ENCODE results near the gene MADD.

The MADD gene

DNA sequence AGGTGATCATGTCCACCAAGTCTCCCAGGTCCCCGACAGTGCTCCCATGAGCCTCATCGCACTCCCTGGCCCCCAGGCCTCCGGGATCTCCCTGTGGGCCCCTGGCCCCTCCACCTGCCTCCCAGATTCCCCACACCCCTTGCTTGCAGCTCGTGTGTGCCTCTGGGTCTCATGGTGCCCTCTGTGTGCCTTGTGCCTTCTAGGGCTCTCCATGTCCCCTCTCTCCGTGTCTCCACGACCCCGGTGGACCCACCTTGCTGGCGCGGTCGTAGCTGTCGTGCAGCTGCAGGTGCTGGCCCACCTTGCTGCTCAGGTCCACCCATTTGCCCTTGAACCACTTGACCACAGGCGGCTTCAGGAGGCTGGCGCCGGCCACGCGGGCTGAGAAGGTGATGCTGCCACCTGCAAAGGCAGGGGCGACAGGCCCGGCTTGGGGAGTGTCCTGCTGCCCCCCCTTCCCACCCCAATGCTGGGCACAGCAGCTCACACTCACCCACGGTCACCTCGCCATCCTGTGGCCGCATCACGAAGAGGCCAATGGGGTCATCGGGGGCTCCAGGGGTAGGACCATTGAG lies 79.7 kb downstream of the MADD start:
- DNase-seq (ENCODE audit: low read depth, low spot score): no peak
- no peak overlapping the region for H3K4me3 ChIP-seq (ENCODE audit: low read length)

DNA sequence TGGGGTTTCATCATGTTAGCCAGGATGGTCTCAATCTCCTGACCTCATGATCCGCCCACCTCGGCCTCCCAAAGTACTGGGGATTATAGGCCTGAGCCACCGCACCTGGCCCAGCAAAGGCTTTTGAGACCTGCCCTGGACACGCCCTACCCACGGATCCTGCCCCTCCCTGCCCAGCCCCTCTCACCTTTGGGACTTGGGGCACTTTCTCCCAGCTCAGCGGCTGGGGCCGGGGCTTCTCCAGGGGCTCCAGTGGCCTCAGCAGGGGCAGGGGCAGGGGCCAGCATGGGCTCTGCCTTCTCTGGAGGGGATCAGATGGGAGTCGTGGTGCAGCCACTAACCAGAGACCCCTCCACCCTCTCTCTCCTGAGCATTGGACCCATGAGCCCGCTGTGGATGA lies 80.4 kb downstream of the MADD start:
- DNase-seq (ENCODE audit: low read depth, low spot score): no peak
- H3K4me3 ChIP-seq (ENCODE audit: low read length): no peak overlapping the region

DNA sequence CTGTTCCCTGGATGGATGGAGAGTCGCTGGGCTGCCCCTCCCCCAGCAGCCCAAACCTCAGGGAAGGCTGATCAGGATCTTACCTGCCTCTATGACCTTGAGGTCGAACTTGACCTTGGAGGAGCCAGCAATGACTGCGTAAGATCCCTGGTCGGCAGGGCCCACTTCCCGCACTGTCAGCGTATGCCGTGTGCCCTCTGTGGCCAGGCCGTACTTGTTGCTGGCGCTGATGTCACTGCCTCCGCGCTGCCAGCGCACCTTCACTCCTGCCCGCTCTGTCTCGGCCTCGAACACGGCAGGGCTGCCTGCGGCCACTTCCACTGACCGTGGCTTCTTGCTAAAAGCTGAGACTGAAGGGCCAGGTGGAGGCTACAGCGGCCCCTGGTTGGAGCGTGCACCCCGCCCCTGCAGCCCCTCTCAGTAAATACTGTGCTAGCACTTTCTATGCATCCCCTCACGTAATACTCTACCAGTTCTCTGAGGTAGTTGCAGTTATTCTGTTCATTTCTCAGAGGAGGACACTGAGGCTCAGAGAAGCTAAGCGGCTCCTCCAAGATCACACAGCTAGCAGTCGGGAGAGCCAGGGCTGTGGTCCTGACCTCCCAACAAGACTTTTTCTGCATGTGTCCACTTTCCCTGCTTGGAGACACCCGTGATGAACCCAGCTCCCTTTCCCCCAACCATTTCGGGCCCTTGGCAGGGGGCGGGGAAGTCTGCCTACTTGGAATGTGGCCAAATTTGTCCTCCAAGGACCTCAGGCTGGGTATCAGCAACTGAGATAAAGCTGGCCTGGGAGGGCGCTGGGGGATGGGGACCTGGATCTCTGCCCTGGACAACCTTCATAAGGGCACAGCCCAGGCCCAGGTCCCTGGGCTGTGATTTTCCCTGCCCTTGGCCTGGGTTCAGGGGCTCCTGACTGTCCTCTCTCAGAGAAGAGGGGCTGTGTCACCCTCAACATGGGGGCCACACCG lies 81.5 kb downstream of the MADD start:
- no peak for DNase-seq (ENCODE audit: low read depth, low spot score)

DNA sequence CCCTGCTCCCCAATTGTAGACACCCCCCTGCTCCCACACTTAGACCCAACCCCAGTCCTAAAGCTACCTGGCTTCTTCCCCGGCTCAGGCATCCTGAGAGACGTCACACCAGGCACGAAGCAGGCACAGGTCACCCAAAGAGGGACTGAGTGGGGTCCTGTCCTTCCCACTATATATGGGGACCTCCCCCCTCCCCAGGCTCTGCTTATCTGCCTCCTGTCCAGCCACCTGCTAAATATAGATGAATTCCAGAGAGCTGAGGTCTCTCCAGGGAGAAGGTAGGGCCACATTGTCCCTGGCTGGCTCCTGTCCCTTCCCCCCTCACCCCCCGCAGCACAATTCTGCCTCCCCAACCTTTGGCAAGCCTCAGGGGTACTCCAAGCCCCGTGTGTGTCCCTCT lies 82.6 kb downstream of the MADD start, which contains the start of gene MYBPC3:
TSS of gene MYBPC3 (minus strand) at position 147 of the 400 bp plus-strand sequence. CDS start at position 92, 55 bp downstream.
- DNase-seq (ENCODE audit: low read depth, low spot score): no peak
- no peak within 1 kb of the TSS for H3K4me3 ChIP-seq (ENCODE audit: low read length)

More for the DNA sequence above, 81.5 kb downstream of the MADD start:
- no peak overlapping the region for H3K4me3 ChIP-seq (ENCODE audit: low read length)

DNA sequence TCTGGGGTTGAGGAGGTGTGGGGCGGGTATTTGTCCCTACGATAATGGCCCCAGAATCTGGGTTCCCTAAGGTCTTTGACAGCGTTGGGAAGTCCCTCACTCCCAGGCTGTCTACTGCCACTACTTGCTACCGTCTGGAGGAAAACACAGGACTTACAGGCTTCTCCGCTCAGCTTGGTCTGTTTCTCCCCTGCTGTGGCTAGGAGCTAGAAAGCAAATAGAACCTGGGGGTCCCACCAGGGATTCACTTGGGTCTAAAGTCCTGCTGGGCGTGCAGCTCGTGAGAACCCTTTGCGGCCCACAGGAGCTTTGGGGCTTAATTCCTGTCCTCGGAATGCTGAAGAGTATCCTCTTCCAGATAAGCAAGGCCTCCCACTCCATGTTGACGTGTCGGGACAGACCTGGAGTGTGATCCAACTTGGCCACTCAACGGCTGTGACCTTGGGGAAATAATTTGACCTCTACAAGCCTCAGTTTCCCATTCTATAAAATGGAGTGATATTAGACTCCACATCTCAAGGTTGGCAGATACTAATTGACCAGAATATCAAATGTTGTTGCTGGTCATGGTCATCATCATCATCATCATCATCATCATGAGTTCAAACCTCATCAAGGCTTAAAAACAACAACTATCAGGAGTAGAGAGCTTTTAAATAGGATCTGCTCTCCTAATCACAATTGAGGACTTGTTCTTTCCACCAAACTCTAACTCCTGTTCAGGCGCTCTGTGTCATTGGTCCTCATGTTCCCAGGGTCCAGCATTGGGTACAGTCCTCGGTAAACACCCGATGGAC lies 84.2 kb downstream of the MADD start:
- DNase-seq (ENCODE audit: low read depth, low spot score): no peak
- H3K4me3 ChIP-seq (ENCODE audit: low read length): no peak overlapping the region

DNA sequence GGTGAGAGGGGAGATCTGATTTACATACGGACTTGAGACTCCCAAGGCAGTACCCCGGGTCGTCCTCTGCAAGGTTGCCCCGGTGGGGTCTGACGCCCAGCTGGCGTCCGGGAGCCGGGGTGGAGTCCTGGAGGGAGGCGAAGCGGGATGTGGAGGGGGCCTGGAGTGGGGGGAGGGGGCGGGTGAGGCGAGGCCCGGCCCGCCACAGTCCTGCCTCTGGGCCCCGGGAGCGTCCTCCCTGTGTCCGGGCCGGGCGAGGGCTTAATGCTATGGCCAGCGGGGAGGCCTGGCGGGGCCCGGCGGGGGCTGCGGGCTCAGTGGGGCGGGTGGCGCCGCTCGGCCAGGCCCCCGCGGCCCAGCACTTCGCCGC lies 85.0 kb downstream of the MADD start:
- DNase-seq (ENCODE audit: low read depth, low spot score): no peak
- no peak overlapping the region for H3K4me3 ChIP-seq (ENCODE audit: low read length)

DNA sequence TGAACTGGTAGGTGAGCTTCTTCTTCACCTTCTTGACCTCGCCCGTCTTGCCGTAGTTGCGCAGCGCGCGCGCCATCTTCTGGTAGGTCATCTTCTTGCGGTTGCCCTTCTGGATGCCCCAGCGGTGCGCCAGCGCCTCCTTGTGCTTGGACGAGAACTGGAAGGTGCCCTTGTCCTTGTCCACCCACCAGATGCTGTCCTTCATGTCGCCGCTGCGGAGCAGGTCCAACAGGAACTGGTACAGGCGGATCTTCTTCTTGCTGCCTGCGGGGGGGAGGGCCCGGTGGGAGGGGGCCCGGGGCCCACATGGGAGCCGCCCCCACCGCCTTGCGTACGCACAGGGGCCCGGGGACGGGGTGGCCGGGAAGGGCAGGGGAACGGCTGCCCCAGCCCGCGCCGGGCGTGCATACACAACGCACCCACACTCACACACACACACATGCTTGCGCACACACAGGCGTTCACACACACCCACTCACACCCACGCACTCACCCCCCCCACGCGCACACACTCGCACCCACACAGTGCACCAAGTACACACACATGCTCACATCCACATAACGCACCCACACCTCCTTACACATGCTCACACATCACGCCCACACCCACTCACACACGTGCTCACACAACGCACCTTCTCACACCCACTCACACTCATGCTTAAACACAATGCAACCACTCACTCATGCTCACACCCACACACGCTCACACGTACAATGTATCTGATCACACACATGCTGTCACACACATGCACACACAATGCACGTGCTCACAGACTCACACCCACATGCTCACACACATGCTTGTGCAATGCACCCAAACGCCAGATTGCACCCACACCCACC lies 85.6 kb downstream of the MADD start:
- DNase-seq (ENCODE audit: low read depth, low spot score): peak; percentile 57
- no peak overlapping the region for H3K4me3 ChIP-seq (ENCODE audit: low read length)

DNA sequence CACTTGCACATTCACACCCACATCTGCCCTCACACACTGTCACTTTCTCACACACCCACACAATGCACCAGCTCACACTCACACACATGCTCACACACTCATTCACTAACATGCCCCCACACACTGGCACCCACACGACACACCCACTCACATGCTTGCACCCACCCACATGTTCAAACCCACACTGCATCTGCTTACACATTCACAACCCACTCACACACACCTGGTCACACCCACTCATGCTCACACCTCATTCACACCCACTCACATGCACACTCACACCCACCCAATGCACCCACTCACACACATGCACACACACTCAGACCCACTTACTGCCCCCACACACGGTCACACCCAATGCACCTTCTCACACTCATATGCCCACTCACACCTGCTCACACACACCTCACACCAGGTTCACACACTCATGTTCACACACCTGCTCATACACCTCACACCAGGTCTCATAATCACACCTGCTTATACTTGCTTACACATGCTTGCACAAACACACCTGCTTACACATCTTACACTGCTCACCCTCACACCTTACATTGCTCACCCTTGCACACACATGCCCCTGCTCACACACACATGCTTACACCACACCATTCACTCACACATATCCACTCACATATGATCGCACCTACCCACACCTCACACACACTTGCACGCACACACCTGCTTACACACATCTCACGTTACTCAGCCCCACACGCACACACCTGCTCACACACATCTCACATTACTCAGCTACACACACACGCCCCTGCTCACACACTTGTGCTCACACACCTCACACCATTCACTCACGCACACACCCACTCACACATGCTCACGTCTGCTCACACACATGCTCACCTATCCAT lies 86.4 kb downstream of the MADD start:
- no peak for DNase-seq (ENCODE audit: low read depth, low spot score)
- no peak overlapping the region for H3K4me3 ChIP-seq (ENCODE audit: low read length)

DNA sequence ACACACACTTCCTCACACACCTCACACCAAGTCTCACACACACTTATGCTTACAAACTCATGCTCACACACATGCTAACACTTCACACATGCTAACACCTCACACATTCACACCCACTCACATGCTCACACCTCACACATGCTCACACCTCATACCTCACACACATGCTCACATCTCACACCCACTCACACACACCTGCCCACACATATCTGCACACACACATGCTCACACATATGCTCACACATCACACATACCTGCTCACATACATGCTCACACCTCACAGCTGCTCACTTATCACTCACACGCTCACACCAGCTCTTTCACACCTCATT lies 87.0 kb downstream of the MADD start:
- H3K4me3 ChIP-seq (ENCODE audit: low read length): no peak overlapping the region
- no peak for DNase-seq (ENCODE audit: low read depth, low spot score)

DNA sequence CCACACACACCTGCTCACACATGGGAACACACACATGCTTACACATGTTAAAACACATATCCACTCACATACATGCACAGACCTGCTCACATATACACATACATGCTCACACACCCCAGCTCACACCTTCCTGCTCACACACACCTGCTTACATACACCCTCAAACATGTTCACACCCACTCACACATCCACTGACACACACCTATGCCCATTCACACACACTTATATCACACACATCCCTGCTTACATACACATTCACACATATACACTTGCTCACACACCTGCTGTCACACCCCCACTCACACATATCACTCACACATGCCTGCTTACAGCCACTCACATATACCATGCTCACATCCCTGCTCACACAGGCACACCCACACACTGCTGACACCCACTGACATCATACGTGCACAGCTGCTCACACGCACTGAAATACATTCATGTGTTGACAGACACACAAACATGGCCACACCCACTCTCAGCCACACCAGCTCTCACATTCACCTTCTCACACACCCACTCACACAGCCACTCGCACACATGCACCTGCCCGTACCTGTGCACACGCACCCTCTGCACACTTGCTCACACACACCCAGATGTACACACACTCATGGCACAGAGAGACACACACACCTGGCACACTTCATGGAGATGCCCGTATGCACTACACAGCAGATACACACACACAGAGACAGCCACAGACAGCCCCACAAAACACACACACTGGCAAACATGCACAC lies 88.2 kb downstream of the MADD start:
- DNase-seq (ENCODE audit: low read depth, low spot score): no peak
- no peak overlapping the region for H3K4me3 ChIP-seq (ENCODE audit: low read length)

DNA sequence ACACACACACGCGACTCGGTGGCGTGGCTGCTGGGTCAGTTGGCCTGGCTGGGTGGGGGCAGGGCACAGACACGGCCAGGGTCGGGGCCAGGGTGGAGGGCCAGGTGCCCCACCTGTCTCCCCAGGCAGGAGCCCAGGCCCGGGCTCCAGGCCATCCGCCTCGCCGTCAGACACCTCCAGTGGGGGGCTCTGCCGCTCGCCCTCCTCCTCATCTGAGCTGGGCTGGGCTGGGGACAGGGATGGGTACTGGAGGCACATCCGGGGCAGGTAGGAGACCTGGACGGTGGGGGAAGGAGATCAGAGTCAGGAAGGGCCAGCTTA lies 88.8 kb downstream of the MADD start:
- no peak for DNase-seq (ENCODE audit: low read depth, low spot score)
- no peak overlapping the region for H3K4me3 ChIP-seq (ENCODE audit: low read length)

DNA sequence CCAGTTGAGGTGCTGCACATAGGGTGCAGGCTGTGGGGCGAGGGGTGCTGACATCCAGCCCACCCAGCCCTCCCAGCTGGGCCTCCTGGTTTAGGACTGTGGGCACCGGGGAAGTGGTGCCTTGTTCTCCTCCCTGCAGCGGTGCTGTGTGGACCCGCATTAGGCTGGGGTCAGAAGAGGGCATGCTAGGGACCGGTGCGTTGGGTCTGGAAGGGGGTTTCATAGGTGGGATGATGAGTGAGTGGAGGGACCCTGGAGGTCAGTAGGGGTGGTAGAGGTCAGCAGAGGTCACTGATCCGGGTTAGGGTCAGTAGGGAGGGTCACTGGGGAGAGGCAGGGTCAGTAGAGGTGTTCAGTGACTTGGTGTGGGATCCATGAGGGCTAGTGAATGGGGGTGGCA lies 89.2 kb downstream of the MADD start:
- no peak for DNase-seq (ENCODE audit: low read depth, low spot score)
- H3K4me3 ChIP-seq (ENCODE audit: low read length): no peak overlapping the region

DNA sequence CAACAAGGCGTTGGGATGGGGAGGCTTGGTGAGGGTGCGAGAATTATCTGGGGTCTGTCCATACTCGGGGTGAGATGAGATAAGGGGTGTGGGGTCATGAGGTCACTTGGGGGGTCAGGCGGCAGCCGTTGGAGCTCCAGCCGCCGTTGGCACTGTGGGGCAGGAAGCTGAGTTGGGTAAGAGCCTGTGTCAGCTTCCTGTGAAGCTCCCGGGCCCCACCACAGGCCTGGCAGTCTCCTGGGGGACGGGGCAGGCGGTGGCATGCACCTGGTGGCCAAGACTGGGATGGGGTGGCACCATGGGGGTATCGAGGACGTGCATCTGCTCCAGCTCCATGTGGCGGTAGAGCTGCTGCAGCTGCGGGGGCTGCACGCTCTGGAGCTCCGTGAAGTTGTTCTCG lies 89.7 kb downstream of the MADD start:
- no peak overlapping the region for H3K4me3 ChIP-seq (ENCODE audit: low read length)
- DNase-seq (ENCODE audit: low read depth, low spot score): peak; percentile 58

DNA sequence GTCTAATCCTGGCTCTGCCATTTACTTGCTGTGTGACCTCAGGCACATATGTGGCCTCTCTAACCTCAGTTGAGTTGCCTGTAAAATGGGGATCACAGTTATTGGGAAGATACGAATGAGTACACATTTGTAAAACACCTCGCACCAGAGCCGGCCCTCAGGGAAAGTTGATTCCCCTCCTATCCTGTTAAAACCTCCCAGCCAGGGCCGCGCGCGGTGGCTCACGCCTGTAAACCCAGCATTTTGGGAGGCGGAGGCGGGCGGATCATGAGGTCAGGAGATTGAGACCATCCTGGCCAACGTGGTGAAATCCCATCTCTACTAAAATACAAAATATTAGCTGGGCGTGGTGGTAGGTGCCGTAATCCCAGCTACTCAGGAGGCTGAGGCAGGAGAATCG lies 90.4 kb downstream of the MADD start:
- H3K4me3 ChIP-seq (ENCODE audit: low read length): no peak overlapping the region
- no peak for DNase-seq (ENCODE audit: low read depth, low spot score)

DNA sequence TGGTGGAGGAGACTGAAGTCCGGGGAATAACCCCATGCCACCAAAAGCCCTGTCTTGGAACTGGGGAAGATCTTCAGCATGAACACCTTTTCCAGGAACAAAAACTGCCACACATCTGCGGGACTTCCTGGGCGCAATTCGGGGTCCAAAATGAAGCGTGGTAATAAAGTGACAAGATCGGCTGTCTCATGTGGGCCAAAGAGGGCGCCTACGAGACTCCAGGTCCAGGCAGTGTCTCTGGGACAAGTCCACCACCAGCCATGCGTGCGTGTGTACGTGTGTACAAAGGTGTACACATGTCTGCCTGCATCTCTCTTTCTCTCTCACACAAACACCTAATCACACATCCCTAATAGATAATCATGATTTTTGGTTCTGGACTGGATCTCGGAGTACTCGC lies 91.5 kb downstream of the MADD start:
- no peak for DNase-seq (ENCODE audit: low read depth, low spot score)

DNA sequence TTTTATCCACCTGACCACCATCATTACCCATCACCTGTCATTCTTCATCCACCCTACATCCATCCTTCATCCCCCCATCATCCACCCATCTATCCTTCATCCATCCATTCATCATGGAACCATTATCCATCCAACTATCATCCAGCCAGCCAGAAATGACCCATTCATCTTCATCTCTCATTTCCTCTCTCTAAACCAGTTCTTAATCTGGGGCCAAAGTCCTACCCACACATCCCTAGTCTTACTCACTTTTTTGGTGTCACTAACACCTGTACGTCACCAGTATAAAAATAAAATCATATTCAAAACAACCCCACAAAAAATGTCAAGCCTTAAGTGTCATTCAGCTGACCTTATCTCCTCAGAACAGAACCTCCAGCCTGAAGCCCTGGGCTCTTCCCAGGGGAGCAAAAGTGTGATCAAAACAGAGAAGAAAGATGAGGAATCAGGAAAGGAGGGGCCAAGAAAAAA lies 96.1 kb downstream of the MADD start:
- no peak for DNase-seq (ENCODE audit: low read depth, low spot score)
- no peak overlapping the region for H3K4me3 ChIP-seq (ENCODE audit: low read length)

More for the DNA sequence above, 91.5 kb downstream of the MADD start:
- no peak overlapping the region for H3K4me3 ChIP-seq (ENCODE audit: low read length)

DNA sequence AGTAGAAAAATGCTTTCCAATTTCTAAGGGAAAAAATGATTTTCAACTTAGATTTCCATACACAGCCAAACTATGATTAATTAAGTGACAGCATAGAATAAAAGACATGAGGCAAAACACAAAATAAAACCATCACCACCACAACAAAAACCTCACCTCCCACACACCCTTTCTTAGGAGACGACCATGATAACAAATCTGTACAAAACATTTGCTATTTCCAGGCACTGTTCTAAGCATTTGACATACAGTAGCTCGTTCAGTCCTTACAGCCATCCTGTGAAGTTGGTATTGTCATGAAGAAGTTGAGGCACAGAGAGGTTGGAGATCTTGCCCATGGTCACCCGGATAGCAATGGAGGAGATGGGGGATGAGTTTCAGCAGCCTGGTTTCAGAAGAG lies 99.7 kb downstream of the MADD start:
- H3K4me3 ChIP-seq (ENCODE audit: low read length): no peak overlapping the region
- no peak for DNase-seq (ENCODE audit: low read depth, low spot score)

DNA sequence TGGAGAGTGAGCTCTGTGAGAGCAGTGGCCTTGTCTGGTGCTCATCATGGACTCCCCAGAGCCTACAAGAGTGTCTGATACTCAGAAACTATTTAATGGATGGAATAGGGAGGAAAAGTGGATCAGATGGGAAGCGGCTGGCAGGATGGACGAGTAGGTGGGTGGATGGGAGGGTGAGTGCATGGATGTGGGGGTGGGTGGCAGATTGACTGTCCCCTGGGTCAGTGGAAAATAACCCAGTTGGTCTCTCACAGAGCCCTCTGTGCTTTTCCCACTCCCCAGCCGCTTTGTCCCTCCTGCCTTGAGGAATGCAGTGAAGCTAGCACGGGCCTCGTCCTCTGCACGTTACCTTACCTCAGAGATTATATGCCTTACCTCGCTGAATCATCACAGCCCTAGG lies 102.5 kb downstream of the MADD start:
- DNase-seq (ENCODE audit: low read depth, low spot score): no peak
- H3K4me3 ChIP-seq (ENCODE audit: low read length): no peak overlapping the region
